HG02943 (cell line): ENCODE measurements around the gene GABRB1.
A peak's percentile ranks its signal among the peaks of the same experiment; 100 is the strongest.

ENCODE experiments used
- ATAC-seq: cut with Tn5 transposase; IDR thresholded peaks from one replicate; pipeline ENCODE4 v1.9.1; 2021; ENCODE audit warnings: mild to moderate bottlenecking, low read depth, moderate library complexity; ENCODE audit not compliant: unreplicated experiment

GABRB1 gene

DNA sequence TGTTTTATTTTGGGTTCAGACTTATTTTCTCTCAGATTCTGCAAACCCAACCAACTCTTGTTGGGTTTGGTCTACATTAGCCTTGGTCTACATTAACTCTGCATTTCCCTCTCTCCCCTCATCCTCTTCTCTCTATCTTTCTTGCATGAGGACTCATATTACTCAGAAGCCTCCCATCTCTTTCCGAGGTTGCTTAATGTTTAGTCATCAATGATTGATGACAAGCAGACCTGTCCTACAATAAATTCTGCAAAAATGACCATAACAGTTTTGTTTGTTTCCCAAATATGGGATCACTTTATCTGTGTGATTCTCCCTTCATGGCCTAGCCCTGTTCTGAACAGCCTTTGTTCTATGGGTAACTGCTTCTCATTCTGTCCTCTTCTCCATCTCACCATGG lies 75.2 kb downstream of the GABRB1 start:
- no peak for ATAC-seq

DNA sequence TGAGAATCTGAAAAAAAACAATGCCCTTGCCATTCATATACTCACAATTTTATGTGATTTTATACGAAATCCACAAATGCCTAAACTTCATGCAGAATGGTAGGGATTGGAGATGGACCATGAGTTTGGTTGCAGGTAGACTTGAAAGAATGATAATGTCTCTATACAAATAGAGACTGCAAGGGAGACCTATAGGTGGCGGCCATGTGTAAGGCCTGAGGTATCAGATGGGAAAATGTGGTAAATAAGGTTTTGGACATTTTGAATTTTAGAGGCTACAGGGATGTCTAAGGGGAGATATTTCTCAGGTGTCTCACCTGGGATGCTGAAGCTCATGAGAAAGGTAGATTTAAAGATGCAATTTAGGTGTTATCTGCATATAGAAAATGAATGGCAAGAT lies 78.0 kb downstream of the GABRB1 start:
- no peak for ATAC-seq

DNA sequence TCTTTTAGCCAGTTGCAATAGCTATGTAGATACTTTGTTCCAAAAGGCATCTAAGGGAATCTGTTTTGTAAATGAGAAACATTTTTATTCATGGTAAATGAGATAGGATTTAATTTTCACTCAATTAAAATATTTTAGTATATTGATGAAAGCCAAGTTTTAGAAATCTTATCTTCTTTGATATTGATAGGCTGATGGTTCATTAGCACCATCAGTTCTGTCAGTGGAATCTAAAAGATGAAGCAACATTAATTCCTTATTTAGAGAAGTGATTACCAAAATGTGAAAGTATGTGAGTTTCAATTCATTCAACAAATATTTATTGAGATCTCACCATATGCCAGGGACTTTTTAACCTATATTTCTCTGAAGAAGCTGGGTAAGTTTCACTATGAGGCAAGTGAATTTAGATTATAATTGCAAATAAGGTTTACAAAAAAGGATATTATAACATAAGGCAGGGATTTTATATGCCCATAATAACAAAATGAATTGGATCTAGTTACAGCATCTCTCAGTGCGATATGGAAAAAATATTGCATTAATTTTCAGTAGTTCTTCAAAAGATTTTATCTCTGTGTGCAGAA lies 79.3 kb downstream of the GABRB1 start:
- ATAC-seq: no peak

DNA sequence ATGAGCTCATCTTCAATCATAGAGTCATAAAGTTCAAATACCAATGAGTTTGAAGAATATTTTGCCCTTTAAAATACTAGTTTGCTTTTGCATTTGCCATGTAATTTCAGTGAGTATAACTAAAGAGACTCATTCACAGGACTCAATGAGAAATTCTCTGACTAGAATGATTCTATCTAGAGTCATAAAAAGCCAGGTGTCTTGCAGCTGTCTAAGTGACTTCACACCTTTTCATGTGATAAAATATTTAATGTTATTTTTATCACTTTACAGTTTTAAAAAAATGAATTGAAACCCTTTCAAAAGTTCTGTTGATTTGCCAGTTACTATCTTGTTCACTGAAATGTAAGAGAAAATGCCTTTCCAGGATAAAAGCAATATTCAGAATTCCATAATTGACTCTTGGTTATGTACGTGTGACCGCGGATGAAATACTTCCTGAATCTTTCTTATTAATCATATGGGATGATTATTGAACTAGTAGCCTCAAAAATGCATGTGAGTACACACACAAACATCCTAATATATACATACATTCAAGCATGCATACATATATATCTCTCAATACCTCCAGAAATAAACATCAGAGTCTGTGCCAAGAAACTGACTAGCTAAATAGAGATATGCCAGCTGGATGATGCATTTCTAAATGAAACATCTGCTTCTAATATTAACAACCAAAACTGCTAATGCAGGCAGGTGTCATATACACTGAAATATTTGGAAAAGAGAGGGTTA lies 87.0 kb downstream of the GABRB1 start:
- no peak for ATAC-seq

DNA sequence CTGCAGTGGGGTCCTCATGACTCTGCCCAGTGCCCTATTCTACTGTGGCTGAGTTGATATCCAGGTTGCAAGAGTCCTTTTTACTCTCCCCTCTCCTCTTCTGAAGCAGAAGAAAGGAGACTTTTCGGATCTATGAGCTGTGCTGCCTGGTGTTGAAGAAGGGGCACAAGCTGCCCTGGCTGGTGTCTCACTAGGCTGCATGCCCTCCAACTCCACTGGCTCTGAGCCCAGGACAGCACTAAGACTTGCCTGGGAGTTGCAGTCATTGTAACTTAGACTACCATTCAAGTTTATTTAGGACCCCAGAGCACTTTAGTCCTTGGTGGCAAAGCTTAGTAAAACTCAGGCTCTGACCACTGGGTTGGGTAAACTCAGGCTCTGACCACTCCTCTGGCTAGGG lies 89.4 kb downstream of the GABRB1 start:
- no peak for ATAC-seq

DNA sequence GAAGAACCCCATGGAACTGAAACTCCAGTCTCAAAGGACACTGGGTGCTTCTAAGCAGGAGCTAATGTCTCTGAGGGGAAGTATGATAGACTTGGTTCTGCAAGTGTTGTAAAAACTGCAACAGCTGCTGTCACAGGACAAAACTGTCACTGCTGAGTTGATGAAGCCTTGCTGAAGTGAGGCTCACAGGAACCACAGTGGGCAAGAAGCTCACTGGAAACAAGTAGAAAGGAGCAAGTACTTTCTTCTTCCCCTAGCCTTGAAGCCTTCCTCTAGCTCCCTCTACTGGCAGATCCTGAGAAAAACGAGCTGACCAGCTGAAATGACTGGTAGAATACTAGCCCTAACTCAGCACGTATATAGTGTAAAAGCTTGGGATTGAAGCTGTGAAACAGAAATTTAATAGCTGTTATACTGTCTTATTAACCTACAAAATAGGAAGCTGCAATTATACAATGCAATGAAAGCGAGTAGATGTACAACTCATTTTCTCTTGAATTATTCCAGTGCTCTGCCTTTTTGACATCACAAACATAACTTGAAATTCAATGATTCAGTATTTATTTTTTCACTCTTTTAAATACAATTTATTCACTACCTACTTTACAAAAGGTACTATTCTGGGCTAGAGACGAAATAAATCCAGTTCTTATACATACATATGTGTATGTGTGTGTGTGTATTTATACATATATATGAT lies 91.4 kb downstream of the GABRB1 start:
- peak; percentile 71 for ATAC-seq

DNA sequence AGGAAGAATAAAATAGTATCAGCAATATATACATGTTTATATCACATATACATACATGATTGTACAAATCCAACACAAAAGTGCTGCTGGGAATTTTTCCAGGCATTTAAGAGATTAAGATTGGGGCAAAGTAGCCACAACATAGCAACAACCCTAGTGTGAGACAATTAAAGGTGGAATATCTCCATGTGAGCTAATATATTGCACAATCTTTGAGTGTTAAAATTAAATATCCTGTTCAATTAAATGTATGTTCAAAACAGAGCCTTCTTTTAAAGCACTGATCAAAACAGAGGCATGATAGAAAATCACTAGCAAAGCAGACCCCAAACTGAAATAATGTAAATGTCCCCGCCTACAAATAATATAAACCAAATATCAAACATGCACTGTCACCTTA lies 97.6 kb downstream of the GABRB1 start:
- ATAC-seq: no peak

DNA sequence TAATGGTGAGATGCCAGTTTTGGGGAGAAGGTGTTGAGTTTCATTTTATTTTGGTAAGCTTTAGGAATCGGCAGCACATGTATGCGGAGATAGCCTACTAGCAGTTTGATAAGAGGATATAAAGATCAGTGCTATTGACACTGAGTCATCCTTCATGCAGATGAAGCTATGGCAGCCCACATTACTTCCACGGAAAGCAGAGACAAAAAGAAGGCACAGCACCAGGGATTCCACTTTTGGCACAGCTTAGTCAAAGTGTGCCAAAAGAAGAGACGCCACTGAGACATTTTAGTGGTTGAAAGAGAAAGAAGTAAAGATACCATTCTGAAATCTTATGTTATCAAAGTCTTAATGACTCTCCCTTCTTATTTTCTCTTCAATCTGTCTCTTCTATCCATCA lies 103.8 kb downstream of the GABRB1 start:
- no peak for ATAC-seq

DNA sequence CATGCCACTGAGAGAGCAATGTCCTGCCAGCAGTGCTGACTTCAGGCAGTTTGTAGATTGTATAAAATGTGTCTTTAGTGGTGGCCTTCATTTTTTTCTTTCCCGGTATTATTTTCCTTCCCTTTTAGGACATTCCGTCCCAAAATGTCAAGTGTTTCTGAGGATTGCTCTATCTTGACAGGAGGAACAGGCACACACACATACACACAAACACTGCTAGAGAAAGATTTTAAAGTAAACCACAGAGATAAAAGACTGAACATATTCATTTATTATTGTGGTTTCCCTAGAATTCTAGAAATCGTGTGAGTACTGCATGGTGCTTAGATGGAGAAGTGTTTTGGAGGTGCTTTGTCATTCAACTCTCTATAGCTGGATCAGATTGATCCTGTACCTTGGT lies 111.9 kb downstream of the GABRB1 start:
- no peak for ATAC-seq

DNA sequence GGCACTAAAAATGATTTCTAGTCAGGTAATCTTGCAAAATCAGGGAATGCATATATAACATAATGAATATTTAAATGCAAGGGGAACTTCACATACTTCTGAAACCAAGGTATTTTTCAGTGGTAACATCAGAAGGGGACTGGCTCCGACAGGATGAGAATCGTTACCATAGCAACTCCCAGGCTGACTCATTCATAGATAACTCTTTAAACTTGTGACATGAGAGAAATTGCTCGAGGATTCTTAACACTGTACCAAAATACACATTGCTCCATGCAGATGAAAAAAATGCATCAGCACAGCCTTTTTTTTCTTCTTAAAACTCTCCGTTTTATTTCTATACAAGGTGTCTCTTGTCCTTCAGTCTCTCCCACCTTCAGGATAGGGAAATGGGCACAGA lies 114.3 kb downstream of the GABRB1 start:
- peak; percentile 94 for ATAC-seq

DNA sequence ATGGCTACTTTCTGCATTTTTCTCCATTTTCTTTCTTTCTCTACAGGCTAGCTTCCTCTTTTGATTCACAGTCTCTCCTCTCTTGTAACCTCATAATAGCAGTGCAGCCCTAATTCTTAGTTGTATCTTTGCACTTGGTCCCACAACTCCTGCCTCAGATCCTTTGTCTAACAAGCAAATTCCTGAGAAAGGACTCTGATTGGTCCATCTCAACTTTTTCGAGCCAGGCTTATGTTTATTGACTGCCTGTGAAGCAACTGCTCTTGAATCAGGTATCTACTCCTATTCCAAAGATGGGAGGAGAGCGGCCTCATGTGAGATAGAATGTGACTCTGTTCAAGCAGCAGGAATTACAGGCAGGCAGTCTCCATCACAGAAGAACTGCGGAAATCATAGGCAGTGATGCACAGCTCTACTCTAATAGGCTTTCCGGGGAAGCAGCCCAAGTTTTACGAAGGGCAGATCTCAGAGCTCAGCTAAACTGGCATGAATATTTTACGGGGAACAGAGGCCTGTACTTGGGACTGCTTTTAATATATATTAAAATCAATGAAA lies 123.5 kb downstream of the GABRB1 start:
- no peak for ATAC-seq

DNA sequence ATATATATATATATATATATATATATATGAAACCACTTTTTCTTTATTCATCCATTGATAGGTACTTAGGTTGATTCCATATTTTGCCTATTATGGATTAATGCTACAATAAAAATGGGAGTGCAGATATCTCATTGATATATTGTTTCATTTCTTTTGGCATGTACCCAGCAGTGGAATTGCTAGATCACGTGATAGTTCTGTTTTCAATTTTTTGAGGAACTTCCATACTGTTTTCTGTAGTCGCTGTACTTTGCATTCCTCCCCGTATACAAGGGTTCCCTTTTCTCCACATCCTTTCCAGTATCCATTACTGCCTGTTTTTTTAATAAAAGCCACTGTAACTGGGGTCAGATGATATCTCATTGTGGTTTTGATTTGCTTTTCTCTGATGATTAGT lies 124.6 kb downstream of the GABRB1 start:
- no peak for ATAC-seq

DNA sequence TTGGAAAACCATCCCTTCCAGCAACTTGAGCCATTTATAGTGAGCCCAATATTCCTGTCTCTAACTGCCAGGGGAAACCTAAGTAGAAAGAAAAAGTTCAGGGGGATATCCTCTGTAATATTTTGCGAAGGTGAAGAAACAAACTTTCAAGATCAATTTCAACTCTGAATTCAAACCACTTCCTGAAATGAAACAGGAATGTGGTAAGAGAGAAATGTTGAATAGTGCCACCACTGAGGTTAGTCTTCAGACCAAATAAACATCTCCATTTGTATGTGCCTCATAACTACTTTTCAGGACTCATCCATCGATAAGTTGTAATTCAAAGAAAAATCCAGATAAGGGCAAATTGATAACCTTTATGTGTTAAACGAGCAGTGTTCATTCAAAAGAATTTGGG lies 128.7 kb downstream of the GABRB1 start:
- no peak for ATAC-seq

DNA sequence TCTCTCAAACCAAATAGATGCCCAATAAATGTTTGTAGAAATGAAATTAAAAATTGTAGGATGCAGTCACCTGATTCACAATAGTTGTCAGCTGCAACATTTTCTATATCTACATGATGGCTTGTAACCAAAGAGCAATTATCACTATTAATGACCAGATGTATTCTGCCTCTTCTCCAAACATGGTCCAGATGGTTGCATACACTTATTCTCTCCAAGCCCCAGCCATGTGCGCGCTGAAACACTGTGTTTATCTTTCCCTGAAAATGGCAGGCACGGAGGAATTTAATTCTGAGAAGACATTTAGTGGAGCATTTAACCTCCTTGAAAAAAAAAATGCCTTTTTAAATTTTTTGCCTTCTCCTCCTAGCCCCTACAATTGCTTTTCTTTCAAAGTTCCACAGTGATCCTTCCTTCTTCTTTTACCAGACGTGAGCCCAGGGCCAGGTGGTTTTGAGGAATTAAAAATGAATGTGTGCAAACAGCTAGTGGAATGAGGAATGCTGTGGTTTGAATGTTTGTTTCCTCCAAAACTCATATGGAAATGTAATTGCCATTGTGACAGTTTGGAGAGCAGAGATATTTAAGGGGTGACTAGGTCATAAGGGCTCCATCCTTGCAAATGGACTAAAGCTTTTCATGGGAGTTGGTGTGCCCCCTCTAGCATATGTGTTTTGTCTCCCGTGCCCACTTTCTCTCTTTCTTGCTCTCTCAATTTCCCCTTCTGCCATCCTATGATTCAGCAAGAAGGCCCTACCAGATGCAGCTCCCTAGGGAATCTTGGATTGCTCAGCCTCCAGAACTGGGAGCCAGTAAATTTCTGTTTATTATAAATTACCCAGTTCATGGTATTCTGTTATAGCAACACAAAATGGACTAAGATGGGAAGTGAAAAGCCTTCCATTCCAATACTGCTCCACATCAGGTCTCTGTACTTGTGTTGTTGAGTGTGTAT lies 136.0 kb downstream of the GABRB1 start:
- ATAC-seq: no peak

DNA sequence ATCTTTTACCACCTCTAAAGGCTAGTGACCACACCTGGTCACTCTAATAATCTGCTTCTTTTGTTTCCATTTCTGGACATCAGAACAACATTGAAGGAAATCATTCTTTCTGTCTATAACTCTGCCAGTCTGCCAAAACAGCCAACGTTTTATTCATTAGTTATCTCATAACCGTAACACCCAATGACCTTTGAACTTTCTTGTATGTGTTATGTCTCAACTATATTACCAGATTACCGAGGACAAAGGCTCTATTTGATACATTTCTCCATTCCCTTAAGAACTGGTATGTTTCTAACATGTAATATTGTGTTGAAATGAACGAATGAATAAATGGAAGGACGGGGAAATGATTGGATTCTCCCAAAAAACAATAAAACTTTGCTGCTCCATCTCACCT lies 152.7 kb downstream of the GABRB1 start:
- ATAC-seq: no peak

DNA sequence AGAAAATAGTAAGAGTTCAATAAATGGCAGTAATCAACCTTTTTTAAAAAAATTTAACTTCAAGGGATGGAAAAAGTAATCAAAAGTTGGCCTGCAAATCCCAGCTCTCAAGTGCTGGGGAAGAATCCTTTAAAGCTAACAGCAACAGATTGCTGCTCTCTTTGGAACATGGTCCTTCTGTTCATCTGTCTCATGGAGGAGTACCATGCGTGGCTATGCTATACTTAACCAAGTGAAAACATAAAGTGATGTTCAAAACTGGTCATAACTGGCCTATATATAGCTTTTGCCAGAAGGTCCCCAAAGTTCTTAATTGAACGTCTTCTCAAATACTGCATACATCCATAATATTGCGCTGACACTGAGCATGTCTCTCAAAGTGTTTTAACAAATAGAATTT lies 154.4 kb downstream of the GABRB1 start:
- no peak for ATAC-seq

DNA sequence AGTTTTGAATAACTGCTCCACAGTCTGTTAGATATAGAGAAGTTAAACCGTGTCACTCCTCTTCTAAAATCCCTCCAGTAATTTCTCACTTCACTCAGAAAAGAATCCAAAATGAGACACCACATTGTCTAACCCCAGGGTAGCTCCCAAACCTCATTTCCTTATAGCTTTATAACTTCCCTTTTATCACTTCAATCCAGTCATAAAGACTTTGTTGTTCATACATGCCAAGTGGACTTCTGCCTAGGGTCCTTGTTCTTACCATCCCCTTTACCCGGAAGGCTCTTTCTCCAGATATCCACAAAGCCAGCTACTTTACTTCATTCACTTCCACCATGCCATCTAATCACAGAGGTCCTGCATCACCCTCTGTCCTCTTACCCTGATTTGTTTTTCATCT lies 156.2 kb downstream of the GABRB1 start:
- ATAC-seq: no peak

DNA sequence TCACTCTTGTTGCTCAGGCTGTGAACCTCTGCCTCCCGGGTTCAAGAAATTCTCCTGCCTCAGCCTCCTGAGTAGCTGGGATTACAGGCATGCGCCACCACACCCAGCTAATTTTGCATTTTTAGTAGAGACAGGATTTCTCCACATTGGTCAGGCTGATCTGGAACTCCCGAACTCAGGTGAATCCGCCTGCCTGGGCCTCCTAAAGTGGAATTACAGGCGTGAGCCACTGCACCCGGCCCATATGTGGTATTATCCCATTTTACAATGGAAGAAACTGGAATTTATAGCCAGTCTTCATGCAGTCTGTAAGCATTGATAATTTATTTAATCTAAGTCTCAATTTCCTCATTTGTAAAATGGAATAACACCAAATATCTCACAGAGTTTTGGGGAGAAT lies 161.8 kb downstream of the GABRB1 start:
- no peak for ATAC-seq

DNA sequence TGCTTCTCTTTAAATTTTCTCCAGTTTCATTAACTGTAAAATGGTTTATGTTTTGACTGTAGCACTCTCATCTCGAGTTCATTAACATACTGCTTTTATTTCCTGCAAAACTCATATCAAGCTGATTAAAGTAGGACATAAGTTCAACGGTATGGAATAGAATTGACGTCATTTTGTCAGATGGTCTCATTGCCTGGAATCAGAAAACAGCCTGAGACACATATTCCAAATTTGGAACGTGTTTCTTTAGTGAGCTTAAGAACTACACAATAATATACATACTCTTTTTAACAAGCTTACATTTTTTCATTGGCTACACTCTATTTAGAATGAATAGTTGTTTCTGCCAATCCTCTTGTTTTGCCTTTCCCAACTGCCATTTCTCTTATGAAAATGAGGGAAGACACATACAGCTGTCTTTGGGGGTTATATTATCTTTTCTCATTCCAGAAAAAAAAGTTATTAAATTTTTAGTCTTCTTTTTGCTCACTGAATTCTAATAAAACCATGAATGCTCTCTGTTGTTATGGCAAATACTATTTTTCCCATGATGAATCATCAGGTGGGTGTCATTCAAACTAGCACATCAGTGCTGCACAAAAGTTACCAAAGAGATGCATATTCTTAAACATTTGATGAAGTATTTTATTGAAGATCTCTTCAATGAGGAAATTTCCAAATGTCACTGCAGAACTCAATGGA lies 162.8 kb downstream of the GABRB1 start:
- ATAC-seq: no peak

DNA sequence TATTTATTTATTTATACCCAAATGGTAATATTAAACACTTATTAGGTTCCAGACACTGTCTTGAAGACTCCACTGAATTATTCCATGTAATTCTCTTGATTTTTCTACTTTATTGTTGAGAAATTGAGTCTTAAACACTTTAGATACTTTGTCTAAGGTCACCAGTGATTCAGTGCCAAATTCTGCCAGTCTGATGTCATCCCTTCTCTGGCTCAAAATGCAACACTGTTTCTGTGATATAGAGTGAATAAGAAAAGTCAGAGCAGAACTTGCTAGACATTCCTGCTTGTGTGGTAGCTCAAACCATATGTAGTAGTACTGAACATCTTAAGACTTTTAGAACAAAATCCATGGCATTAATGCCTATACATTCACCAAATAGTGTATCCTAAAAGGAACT lies 164.3 kb downstream of the GABRB1 start:
- no peak for ATAC-seq
